RWPE1 (cell line): ENCODE data around the gene ANO1.

Source experiments
- CTCF ChIA-PET: fragments of 350-600 bp; sonication (Branson Sonifier 250); formaldehyde crosslinking; extraction: SDS; loops from one replicate; lab custom pipeline; 2021; lab: Yijun Ruan, JAX
- POLR2A ChIA-PET: fragments of 400-600 bp; formaldehyde crosslinking; extraction: SDS; loops from one replicate; lab custom pipeline; 2020; ENCODE audit warnings: antibody characterized with exemption; ENCODE audit not compliant: low non-redundant PET; lab: Yijun Ruan, JAX
- DNase-seq: peaks from one replicate; pipeline ENCODE4 v3.0.0; 2012; ENCODE audit warnings: low spot score
- H3K27ac ChIP-seq: fragments of 450-650 bp; 2 replicates; pipeline ENCODE4 v1.5.1; 2017
- TF ChIP-seq, protein P1 (sequence below): fragments of 450-650 bp; conservative IDR thresholded peaks from 2 replicates; pipeline ENCODE4 v1.5.1; 2017; ENCODE audit warnings: low read depth, mild to moderate bottlenecking

ANO1 gene

GRCh38 chr11:70128435-70128906 is 50.4 kb downstream of the ANO1 start:
- no peak overlapping the region for H3K27ac ChIP-seq
- DNase-seq, result no peak
- TF ChIP-seq, protein P1, sequence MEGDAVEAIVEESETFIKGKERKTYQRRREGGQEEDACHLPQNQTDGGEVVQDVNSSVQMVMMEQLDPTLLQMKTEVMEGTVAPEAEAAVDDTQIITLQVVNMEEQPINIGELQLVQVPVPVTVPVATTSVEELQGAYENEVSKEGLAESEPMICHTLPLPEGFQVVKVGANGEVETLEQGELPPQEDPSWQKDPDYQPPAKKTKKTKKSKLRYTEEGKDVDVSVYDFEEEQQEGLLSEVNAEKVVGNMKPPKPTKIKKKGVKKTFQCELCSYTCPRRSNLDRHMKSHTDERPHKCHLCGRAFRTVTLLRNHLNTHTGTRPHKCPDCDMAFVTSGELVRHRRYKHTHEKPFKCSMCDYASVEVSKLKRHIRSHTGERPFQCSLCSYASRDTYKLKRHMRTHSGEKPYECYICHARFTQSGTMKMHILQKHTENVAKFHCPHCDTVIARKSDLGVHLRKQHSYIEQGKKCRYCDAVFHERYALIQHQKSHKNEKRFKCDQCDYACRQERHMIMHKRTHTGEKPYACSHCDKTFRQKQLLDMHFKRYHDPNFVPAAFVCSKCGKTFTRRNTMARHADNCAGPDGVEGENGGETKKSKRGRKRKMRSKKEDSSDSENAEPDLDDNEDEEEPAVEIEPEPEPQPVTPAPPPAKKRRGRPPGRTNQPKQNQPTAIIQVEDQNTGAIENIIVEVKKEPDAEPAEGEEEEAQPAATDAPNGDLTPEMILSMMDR, result no peak
- ChIA-PET CTCF (interaction anchor here (0.6 kb wide), 2 partner anchors 34 to 52 kb away, joined by 4 to 6 read pairs; no protein-coding TSS in a partner anchor), POLR2A (no interaction called here)

DNA sequence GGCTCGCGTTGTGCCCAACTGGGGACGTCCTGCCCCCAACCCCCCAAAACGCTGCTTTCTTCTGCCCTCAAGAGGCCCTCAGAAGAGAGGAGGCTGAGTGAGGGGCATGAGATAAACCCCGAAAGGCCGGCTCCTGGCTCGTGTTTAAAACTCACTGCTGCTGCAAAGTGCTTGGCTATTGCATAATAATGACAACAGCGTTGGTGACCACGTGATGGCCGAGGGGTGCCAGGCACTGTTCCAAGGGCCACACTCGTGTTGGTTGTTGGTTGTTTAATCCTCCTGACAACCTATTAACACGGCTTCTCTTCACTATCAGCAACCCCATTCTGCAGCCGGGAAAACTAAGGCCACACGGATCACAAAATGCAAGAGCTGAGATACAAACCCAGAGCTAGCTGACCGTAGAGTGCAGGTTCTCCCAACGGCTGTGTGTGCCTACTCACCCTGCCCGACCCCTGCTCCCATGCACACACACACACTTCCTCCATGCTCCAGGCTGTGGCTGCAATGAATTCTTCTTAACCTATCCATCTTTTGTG is 51.0 kb downstream of the ANO1 start:
- no peak overlapping the region for H3K27ac ChIP-seq
- ChIA-PET CTCF (interaction anchor here (0.6 kb wide), 1 partner anchor 34 kb away, joined by 6 read pairs; no protein-coding TSS in a partner anchor), POLR2A (no interaction called here)
- TF ChIP-seq, protein P1, result no peak
- no peak for DNase-seq

DNA sequence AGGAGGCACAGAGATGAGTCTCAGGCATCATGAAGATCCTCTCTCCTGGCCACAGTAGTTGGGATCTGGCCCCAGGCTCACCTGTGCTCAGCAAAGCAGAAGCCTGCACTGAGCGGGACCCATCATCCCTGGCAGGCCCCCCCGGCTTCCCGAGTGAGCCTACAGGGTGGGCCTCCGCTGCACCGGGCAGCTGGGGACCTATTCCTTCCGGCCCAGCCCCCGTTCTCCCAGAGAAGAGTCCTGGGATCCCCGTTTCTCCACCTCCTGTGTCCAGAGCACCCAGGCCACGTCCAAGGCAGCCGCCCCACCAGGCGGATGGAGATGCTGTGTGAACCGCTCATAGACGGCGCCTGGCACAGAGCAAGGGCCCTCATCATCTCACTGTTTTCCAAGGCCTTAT is 52.5 kb downstream of the ANO1 start:
- POLR2A ChIA-PET, result no interaction called here
- H3K27ac ChIP-seq, result no peak overlapping the region
- TF ChIP-seq, protein P1, result no peak
- DNase-seq, result no peak
- CTCF ChIA-PET, result no interaction called here

- CTCF ChIA-PET, result interaction anchor here (0.7 kb wide), 1 partner anchor 15 kb away, joined by 3 read pairs; no protein-coding TSS in a partner anchor
Observed at GRCh38 chr11:70131606-70132190, 53.6 kb downstream of the ANO1 start.

GRCh38 chr11:70132641-70133040 is 54.5 kb downstream of the ANO1 start:
- no peak for DNase-seq
- ChIA-PET CTCF (no interaction called here), POLR2A (no interaction called here)
- H3K27ac ChIP-seq, result no peak overlapping the region
- TF ChIP-seq, protein P1, result no peak

More at GRCh38 chr11:70131606-70132190, 53.6 kb downstream of the ANO1 start:
- no peak overlapping the region for H3K27ac ChIP-seq
- POLR2A ChIA-PET, result no interaction called here
- TF ChIP-seq, protein P1, result no peak
- DNase-seq, result no peak

GRCh38 chr11:70133771-70134335 is 55.7 kb downstream of the ANO1 start:
- TF ChIP-seq, protein P1, result no peak
- ChIA-PET CTCF (interaction anchor here (0.7 kb wide), 1 partner anchor 32 kb away, joined by 4 read pairs; no protein-coding TSS in a partner anchor), POLR2A (no interaction called here)
- no peak overlapping the region for H3K27ac ChIP-seq
- DNase-seq, result no peak
